T follicular helper cell (primary cell): ENCODE measurements around the gene FCHSD1.

ENCODE experiments used
- DNase-seq: peaks from one replicate; pipeline ENCODE4 v3.0.0-alpha.2; 2020; ENCODE audit warnings: low read depth

Gene FCHSD1

DNA sequence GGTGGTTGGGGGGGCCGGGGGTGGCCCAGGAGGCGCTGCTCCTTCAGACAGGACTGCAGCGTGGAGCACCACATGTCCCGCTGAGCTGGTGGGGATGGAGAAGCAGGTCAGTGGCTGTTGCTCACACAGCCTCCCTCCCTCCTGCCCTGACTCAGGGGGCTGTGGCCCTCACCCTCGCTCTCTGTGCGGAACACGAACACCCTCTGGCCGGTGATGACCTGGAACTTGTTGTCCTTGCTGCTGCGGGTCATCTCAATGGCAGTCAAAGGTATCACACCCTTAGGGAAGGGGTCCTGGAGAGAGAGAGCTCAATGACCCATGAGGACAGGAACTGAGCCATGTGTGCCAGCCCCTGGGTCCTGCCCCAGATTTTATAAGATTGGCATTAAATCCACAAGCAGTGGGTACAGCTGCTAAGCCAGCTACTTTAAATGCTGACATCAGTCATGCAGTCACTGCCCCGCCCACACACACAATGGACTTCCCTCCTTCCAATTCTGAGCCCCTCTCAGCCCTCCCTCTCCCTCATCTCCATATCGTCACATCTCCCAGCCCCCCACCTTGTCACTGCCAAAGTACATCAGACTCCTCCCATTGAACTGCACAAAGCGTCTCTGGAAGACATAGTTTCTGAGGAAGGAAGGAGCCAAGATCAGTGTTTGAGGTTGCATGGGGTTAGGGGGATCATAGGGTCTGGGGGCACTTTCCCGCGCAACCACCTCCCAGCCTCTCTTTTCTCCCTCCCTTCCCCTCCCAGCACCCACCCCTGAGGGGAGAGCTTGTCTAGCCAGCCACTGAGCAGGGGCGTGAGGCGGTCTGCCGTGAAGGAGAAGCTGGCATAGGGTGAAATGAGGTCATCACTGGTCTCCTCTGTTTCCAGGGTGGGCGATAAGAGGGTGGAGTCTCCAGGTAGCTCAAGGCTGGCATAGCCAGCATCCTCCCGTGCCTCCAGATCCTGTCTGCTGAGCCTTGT lies 21.9 kb upstream of the FCHSD1 start:
- no peak for DNase-seq

DNA sequence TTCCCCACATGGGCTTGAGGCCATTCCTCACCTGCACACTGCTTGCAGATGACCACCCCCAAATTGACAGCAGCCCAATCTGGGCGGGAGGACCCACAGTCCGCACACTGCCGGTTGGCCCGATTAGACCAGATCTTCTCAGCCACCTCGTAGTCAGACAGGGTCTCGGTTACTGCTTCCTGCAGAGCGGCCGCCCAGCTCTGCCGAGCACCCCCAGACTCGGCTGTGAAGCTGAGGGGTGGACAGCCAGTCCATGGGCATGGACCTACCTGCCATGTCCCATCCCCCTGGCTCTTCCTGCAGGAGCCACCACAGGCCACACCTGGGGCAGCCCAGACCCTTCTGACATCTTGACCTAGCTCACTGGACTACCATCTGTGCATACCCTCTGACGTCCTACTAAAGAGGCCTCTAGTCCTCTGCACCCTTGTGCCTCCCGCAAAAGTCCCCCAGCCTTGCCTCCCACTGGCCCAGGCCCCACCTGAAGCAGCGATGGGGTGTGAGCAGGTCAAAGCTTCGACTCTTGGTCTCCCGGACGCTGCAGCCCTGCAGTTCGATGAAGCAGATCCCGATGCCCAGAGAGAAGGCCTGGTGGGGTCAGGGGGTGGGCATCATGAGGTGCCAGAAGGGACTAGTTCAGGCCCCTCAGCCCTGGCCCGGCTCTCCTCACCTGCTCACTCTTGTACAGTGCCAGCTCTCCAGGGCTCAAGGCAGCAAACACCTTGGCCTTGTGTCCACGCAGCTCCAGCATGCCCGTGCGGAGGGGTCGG lies 21.0 kb upstream of the FCHSD1 start:
- no peak for DNase-seq

DNA sequence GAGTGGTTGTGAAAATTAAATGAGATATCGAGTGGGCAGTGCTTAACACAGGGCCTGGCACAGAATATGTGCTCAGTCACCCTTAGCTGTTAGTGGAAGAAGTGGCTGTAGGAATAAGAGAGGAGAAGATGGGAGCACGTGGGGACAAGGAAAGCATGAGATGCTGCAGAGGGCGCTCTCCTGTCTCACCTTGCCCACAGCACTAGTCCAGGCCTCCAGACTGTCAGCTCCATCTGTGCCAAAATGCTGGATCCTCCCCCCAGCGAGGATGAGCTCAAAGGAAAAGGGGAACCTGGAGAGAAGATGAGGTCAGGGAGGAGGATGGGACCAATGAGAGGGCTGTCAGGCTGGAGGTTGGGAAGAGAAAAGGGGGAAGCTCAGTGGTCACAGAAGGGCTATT lies 18.3 kb upstream of the FCHSD1 start:
- no peak for DNase-seq

DNA sequence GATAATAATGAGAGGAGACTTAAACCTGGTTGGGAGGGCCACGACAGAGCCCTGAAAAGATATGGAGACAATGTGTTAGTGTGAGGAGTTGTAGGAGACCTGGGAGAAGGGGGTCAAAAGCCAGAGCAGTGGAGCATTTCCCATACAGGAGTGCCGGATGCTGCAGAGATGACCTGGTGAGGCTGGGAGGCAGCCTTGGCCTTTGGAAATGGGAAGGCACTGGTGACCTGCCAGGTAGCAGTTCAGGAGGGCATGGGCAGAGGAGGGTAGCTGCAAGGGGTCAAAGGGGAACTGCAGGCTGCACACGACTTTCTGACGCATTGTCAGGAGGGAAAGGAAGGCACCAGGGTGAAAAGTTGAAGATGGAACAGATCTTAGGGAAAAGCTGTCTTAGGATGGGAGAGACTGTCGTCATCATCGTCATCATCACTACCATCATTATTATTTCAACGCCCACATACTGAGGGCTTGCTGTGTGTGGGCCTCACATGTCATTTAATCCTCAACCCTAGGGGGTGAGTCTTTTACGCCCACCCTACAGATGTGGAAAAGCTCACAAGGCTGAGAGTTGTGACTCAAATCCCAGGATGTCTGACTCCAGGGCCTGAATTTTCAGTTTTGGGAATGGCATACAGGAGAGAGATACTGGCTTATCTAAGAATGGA lies 17.5 kb upstream of the FCHSD1 start:
- DNase-seq = no peak

DNA sequence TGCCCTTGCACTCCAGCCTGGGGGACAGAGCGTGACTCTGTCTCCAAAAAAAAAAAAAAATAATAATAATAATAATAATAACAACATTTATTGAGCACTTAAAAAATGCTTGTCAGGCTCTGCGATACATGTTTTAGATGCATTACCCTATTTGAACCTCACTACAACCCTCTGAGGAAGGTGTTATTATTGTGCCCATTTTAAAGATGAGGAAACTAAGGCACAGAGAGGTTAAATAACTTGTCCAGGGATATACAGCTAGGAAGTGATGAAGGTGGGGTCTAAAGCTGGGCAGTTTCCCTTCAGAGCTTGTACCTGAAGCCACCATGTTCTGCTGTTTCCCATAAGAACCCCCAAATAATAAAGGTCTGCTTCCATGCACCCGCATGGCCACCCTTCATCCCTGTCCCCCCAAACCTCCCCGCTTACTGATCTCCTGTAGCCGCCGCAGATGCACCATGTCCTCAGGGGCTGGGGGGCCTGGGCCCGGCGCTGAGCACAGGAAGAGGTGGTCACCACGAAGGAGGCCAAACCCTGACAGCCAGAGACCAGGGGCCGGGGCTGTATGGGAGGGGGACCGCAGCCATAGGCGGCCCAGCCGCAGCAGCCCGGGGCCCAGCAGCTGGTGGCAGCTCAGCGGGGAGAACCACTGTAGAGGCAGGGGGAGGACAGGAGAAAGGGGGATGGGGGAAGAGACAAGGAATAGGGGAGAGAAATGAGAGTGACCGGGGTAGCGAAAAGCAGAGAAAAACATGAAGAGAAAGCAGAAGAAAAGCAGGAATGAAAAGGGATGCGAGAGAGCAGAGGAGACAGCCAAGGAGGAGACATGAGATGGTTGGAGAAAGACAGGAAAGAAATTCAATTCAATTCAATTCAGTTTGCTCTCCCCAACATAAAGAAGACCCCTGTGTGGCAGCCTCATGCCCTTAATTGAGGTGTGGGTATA lies 15.1 kb upstream of the FCHSD1 start:
- DNase-seq = no peak

DNA sequence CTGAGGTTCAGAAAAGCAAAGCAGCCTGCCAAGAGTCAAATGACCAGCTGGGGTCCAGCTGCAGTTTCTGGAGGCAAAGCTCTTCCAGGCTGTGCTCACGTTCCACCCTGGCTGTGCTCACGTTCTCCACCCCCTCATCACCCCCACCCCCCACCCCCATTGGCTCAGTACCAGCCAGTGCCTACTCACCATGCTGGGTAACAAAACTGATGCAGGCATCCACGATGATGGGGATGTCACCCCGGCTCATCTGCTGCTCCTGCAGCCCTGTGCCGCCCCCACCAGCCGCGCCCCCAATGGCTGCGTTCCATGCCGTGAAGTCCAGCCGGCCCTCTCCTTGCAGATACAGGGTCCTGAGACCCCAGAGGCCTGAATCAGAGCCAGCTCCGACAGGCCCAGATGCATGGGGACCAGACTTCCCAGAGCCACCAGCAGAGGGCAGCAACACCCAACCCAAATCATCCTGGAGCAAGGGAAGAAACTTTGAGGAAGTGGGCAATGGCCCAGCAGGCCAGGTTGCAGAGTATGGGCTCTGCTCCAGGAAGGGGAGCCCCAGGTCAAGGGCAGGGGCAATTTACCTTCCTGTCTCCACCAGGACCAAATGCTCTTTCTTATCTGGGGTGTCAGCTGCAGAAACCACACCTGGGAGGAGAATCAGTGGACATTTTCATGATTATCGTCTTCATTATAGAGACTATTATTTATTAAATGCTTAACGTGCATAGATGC lies 13.7 kb upstream of the FCHSD1 start:
- peak; percentile 50 for DNase-seq

DNA sequence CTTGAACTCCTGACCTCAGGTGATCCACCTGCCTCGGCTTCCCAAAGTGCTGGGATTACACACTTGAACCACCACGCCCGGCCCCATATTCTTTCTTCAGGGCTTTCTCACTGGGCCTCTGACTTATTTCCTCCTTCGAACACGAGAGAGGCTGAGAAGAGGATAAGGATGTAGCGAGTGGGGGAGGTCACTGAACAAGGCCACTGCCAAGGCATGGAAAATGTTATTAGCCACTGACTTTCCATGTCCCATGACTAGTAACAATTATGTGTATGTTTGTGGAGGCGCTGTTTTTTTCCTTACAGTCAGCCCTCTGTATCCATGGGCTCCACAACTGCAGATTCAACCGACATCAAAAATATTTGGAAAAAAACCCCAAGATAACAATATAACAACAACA lies 12.3 kb upstream of the FCHSD1 start:
- DNase-seq = no peak

DNA sequence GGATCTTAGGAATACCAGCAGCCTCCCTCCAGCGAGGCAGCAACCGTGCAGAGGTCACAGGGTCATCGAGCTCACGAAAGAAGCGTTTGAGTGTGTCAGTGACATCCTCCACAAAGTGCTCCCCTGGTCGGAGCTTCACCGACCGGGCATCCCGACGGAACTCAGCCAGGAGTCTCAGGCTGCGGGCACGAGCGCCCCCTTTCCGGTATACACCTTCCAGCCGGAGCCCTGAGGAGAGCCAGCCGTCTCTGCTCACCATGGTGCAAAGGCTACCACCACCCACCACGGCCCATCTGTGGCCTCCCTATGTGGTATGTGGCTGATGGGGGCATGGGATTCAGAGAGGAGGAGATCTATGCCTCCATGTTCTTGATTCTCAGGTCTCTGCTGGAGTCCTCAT lies 10.8 kb upstream of the FCHSD1 start:
- no peak for DNase-seq

DNA sequence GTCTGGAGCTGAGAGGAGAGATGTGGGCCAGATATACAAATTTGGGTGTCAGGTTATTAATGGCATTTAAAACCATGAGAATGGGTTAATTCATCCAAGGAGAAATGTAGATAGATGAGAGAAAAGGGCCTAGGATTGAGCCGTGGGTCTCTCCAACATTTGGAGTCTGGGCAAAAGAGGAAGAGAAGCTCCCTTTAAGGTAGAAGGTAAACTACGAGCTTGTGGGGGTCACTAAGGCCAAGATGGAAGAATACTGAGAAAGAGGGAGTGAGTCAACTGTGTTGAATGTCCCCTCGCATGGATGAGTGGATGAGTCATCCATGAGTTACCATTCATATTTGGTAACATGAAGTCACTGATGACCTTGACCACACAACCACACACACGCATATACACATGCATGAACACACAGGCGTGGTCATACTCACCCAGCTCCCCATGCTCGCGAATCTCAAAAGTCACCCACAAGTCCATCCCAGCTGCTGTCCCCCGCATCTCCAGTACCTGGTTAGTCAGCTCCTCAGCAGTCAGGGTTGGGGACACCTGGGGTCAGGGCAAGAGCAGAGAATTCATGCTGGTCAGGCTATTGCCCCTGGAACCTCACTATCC lies 6.8 kb upstream of the FCHSD1 start:
- DNase-seq = no peak

DNA sequence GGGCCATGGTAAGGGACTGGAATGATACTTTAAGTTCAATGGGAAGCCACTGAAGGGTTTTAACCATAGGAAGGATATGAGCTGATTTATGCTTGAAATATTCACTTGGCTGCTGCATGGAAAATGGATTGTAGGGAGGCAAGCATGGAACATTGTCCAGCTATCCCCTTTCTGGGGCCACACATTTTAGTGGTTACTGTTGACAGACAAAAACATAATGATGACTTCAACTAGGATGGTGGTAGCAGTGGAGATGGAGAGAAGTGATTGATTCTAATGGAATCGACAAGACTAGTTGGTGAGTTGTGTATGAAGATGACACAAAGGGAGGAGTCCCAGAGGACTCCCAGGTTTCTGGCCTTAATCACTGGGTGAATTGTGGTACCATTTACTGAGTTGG lies 6.2 kb upstream of the FCHSD1 start:
- DNase-seq = no peak

DNA sequence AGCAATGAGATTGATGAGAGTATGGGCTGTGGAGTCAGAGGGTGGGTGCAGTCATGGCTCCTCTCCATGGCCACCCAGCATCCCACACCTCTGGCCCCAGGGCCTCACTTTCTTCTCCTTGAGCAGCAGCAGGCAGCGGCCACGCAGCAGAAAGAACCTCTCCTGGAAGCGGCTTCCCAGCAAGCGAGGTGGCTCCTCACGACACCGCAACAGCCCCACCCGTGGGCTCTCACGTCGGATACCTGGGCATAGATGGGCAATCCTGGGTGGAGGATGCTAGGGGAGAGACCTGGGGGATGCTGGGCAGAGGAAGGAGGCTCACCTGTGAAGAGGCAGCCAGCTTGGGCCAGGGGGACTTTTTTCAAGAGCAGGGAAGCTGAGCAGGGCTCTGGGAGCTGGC lies 5.2 kb upstream of the FCHSD1 start:
- DNase-seq = no peak

DNA sequence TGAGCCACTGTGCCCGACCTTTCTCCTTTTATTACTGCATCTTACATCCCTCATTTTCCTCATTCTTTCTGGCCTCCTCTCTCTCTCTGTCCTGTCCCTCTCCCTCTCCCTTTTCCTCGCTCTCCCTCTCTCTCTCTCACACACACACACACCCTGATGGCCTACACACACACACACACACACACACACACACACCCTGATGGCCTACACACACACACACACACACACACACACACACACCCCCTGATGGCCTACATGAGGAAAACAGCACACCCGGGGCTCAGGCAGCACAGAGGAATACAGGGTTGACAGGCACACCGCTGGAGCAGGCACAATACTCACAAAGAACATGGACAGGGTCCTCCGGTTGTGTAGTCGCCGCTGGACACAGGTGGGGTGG lies 3.8 kb upstream of the FCHSD1 start:
- no peak for DNase-seq

DNA sequence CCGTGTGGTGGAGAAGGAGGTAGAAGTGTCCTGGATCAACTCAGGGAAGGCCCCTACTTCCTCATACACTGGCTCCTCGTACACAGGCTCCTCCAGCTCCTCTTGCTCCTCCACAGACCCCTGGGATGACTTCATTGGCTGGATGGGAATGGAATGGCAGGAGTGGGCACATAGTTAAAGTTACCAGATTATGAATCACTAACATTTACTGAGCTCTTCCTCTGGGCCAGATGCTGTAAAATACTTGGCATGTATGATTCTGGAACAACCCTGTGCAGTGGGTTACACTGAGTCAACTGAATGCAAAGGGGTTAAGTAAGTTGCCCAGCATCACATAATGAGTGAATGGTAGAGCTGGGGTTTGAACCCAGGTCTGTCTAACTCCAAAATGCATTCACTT lies 3.1 kb upstream of the FCHSD1 start:
- no peak for DNase-seq

DNA sequence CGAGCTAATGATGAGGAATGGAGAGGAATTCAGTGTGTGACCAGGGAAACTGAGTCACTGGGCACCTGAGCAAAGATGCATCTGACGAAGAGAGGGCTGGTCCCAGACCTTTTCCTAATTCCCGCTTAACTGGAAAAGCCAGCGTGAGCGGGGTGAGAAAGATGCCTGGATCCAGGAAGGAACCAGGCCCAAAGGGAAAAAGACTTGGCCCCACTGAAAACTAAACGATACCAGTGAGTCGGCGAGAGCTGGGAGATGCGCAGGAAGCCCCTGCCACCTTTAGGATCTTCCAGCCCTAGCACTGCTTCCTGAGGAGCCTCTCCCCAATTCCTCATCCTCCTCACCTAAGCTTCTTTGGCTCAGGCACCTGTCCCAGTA lies 499 bp upstream of the FCHSD1 start:
- DNase-seq = no peak

DNA sequence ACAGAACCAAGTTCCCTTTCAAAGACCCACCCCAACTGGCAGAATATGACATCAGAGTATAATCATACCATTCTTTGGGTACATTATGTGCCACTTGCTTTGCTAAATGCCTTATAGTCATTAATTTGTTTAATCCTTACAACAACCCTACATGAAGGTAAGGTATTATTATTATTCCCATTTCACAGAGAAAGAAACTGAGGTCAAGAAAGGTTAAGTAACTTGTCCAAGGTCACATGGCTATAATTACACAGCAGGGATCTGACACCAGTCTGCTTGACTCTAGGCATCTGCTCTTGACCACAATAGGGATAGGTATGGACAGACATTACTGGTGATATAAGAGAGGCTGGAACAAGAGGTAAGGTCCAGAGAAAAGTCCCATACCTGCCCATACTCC lies 1.2 kb downstream of the FCHSD1 start:
- no peak for DNase-seq

DNA sequence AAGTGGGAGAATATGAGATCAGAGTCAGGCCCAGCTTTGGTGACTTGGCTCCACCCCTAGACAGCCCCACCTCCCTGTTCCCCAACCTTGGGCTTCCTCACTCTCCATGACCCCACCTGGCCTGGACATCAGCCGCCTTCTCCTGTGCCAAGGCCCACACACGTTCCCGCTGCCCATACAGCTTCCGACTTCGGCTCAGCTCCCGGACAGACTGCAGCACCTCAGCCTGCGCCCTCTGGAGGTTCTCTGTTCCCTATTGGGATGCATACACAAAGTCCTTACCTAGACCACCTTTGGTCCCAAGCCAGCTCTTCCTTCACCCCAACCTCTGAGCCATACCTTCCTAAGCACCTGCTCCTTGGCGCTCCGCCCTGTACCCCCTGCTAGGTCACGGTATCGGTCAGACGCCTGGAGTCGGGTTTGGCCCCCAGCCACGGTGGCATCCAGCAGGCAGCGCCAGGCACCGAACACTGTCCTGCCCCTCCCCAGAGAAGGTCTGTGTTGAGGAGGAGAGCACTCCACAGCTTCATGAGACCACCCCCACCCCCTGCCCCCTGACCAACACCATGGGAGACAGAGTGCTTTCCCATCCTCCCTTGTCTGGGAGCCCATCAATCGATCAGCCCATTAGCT lies 2.0 kb downstream of the FCHSD1 start:
- no peak for DNase-seq

DNA sequence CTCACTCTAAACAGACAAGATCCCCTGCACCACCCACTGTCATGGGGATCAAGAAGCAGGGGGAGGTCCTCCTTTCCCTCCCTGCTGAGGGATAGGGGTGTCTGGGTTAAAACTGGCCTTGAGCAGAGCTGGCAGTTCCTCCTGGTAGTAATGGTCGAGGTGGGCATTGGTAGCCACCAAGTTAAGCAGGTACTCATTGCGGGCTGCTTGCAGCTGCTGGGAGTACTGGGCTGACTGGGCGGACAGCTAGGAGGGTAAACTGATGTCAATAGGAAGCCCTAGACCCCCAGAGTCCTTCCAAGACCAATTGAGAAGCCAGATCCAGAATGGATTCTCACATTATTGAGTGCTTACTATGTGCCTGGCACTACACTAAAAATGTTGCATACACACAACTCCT lies 3.4 kb downstream of the FCHSD1 start:
- DNase-seq = no peak

DNA sequence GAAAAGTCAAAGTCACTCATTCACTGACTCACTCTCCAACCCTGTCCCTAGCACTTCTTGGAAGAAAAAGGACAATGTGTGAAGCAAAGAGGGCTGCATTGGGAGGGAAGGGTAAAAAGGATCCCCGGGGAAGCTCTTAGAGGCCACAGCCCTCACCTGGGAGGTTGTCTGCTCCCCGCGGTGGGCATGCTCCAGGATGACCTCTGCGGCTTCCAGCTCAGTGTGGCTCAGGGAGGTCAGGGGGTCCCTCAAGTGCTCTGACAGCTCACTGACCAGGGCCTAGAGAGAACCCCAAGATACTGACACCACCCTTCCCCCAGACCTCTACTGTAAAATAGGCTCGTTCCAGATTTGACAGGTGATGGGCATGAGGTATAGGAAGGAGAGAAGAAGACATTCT lies 4.0 kb downstream of the FCHSD1 start:
- DNase-seq = no peak

DNA sequence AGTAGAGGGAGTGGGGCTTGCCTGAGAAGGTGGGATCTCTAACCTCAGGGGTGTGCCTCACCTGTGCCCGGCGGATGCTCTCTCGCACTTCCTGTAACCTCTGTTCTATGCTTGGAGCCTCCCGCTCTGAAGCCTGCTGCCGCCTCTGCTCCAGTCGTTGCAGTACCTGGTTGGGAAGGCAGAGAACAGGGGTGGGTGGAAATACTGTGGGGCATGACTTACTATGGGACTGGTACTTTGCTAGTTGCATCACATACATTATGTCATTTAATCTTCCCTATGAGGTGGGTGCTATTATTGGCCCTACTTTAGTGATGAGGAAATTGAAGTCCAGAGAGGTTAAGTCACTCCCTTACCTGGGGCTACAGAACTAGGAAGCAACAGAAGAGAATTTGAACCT lies 5.2 kb downstream of the FCHSD1 start:
- DNase-seq = no peak
